ENCODE results near the gene OR2B6. TPM values are rescaled to one million over a fixed set of nuclear protein-coding genes. Genes with fewer than 3 reads are reported as not detected.
"Not testable (repeated sequence)": the region's sequence is repeated elsewhere in the genome, so short reads cannot be mapped to it uniquely, and the experiment has no call there.

Gene OR2B6
- not detected for total RNA-seq

DNA sequence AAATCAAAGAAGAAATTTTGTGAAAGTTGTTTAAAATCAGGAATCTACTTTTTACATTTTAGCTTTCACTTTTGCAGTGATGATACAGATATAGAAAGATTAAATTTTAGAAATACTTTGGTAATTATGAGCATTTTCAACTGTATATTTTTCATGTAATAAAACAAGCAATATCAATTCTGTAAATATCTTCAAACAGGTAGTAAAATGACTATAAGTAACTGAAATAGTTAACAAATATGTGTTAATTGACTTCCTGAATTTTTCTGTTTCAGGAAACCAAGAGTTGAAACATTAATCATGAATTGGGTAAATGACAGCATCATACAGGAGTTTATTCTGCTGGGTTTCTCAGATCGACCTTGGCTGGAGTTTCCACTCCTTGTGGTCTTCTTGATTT lies at the start of gene OR2B6:
Gene OR2B6 (plus strand): TSS at position 301 of the 400 bp plus-strand sequence. CDS start 0 bp downstream, at position 301.
- H3K4me3 ChIP-seq = no peak within 1 kb of the TSS
- H3K9me3 ChIP-seq = no peaks in the 10 kb centered on the region
- H3K27ac ChIP-seq = no peak within 1 kb of the TSS
- DNase-seq (ENCODE audit: low spot score in 2 of 2) = no peak
- no peak for TF ChIP-seq EP300 (IDR thresholded peaks at IDR 0.05)
- TF ChIP-seq POLR2A (IDR thresholded peaks at IDR 0.05) = no peak
- TF ChIP-seq, protein P1, sequence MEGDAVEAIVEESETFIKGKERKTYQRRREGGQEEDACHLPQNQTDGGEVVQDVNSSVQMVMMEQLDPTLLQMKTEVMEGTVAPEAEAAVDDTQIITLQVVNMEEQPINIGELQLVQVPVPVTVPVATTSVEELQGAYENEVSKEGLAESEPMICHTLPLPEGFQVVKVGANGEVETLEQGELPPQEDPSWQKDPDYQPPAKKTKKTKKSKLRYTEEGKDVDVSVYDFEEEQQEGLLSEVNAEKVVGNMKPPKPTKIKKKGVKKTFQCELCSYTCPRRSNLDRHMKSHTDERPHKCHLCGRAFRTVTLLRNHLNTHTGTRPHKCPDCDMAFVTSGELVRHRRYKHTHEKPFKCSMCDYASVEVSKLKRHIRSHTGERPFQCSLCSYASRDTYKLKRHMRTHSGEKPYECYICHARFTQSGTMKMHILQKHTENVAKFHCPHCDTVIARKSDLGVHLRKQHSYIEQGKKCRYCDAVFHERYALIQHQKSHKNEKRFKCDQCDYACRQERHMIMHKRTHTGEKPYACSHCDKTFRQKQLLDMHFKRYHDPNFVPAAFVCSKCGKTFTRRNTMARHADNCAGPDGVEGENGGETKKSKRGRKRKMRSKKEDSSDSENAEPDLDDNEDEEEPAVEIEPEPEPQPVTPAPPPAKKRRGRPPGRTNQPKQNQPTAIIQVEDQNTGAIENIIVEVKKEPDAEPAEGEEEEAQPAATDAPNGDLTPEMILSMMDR (IDR thresholded peaks at IDR 0.05) = no peak
- WGBS, 2 donors = 58 to 70% methylated on average over 1 of the region's 1 CpG
- H3K4me1 ChIP-seq = no peaks in the 10 kb centered on the region
- no peaks in the 10 kb centered on the region for H3K36me3 ChIP-seq
- no peaks in the 10 kb centered on the region for H3K27me3 ChIP-seq

DNA sequence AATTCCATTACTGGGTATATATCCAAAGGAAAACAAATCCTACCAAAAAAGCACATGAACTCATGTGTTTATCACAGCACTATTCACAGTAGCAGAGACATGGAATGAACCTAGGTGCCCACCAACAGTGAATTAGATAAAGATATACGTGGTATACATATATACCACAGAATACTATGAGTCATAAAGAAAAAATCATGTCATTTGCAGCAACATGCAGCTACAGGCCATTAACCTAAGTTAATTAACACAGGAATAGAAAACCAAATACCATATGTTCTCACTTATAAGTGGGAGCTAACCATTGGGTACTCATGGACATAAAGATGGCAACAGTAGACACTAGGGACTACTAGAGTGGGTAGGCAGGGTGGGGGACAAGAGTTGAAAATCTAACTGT lies 49.0 kb upstream of the OR2B6 start:
- Histone ChIP-seq H3K9me3 (no peaks in the 10 kb centered on the region), H3K4me1 (peaks cover 0 to 4% (median 0%) of the 10 kb centered on the region in 4 donors), H3K36me3 (no peaks in the 10 kb centered on the region), H3K4me3 (no peak overlapping the region), H3K27me3 (no peaks in the 10 kb centered on the region), H3K27ac (no peak overlapping the region)
- TF ChIP-seq EP300 (IDR thresholded peaks at IDR 0.05) (no peak), POLR2A (IDR thresholded peaks at IDR 0.05) (no peak)
- TF ChIP-seq, protein P1 (IDR thresholded peaks at IDR 0.05) = no peak
- WGBS, 2 donors = 76 to 80% methylated on average over 1 of the region's 1 CpG
- no peak for DNase-seq (ENCODE audit: low spot score in 2 of 2)

DNA sequence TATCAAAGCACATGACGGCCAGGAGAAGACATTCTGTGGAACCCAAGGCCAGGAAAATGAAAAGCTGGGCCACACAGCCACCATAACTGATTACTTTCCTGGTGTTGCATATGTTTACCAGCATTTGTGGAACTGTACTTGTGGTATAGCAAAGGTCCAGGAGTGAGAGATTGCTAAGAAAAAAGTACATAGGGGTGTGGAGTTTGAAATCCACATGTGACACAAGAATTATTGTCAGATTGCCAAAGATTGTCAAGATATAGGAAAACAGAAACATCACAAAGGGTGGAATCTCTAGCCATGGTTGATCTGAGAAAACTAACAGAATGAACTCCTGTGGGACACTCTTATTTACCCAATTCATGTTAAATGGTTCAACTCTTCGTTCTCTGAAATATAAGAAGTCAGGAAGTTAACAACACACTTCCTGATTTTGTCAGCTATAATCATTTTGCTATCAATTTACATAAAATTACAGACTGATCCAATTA lies 45.0 kb upstream of the OR2B6 start, which contains the start of gene OR2B2:
Gene OR2B2 (minus strand): TSS at position 441 of the 491 bp plus-strand sequence. CDS start 77 bp downstream, at position 364.
- Histone ChIP-seq H3K36me3 (no peaks in the 10 kb centered on the region), H3K27ac (no peak within 1 kb of the TSS), H3K4me3 (no peak within 1 kb of the TSS), H3K9me3 (no peaks in the 10 kb centered on the region), H3K4me1 (no peaks in the 10 kb centered on the region), H3K27me3 (no peaks in the 10 kb centered on the region)
- 65 to 68% methylated on average over 2 of the region's 2 CpGs for WGBS, 2 donors
- no peak for TF ChIP-seq EP300 (IDR thresholded peaks at IDR 0.05)
- TF ChIP-seq, protein P1 (IDR thresholded peaks at IDR 0.05) = no peak
- TF ChIP-seq POLR2A (IDR thresholded peaks at IDR 0.05) = no peak
- DNase-seq (ENCODE audit: low spot score in 2 of 2) = no peak

DNA sequence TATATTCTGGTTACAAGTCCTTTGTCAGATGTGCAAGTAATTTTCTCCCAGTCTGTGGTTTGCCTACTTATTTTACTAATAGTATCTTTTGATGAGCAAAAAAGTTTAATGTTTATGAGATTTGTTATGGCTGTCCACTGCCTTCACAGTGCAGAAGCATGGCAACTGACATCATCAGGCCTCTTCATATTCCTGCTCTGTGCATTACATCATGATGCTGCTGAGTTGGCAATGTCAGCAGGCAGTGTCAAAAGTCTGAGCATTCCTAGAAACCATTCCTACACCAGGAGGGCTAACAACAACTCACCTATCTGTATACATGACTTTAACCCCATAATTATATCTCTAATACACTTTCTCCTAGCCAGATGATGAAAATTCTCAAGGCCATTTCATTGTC lies 34.1 kb upstream of the OR2B6 start:
- Histone ChIP-seq H3K36me3 (no peaks in the 10 kb centered on the region), H3K4me1 (no peaks in the 10 kb centered on the region), H3K27me3 (peaks cover 0 to 2% of the 10 kb centered on the region in 2 donors), H3K9me3 (no peaks in the 10 kb centered on the region), H3K27ac (no peak overlapping the region), H3K4me3 (no peak overlapping the region)
- TF ChIP-seq EP300 (IDR thresholded peaks at IDR 0.05) (no peak), POLR2A (IDR thresholded peaks at IDR 0.05) (no peak)
- TF ChIP-seq, protein P1 (IDR thresholded peaks at IDR 0.05) = no peak
- no peak for DNase-seq (ENCODE audit: low spot score in 2 of 2)

DNA sequence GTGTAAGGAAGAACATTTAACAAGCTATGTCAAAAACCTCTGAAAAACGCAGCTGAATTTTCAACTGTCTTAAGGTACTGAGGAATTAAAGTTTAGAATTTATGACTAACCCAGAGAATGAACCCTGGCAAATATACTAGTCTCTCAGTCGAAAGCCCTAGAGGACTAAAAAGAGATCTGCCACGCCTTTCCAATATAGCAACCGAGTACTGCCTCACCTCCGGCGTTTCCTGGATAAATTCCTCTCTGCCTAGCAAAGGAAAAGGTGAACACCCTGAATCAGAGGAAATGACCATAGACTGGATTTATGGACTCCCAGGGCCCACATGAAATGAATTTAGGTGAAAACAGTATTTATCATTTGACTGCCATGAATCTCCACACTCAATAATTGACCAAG lies 32.9 kb upstream of the OR2B6 start:
- WGBS, 2 donors = 81 to 83% methylated on average over 6 of the region's 6 CpGs
- H3K36me3 ChIP-seq = no peaks in the 10 kb centered on the region
- H3K9me3 ChIP-seq = peaks cover 0 to 6% (median 0%) of the 10 kb centered on the region in 4 donors
- TF ChIP-seq, protein P1 (IDR thresholded peaks at IDR 0.05) = no peak
- TF ChIP-seq EP300 (IDR thresholded peaks at IDR 0.05) (no peak), POLR2A (IDR thresholded peaks at IDR 0.05) (no peak)
- H3K27ac ChIP-seq = no peak overlapping the region
- no peak overlapping the region for H3K4me3 ChIP-seq
- no peak for DNase-seq (ENCODE audit: low spot score in 2 of 2)
- no peaks in the 10 kb centered on the region for H3K4me1 ChIP-seq
- no peaks in the 10 kb centered on the region for H3K27me3 ChIP-seq

DNA sequence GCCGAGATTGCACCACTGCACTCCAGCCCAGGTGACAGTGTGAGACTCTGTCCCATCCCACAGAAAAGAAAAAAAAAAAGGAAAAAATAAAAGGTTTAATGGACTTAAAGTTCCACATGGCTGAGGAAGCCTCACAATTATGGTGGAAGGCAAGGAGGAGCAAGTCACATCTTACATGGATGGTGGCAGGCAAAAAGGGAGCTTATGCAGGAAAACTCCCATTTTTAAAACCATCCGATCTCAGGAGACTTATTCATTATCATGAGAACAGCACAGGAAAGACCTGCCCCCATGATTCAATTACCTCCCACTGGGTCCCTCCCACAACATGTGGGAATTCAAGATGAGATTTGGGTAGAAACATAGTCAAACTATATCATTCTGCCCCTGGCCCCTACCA lies 29.0 kb upstream of the OR2B6 start:
- H3K4me3 ChIP-seq; H3K27ac ChIP-seq; H3K27me3 ChIP-seq; H3K36me3 ChIP-seq; DNase-seq (ENCODE audit: low spot score in 2 of 2); H3K4me1 ChIP-seq; H3K9me3 ChIP-seq: not testable (repeated sequence)
- 87 to 95% methylated on average over 2 of the region's 2 CpGs for WGBS, 2 donors

DNA sequence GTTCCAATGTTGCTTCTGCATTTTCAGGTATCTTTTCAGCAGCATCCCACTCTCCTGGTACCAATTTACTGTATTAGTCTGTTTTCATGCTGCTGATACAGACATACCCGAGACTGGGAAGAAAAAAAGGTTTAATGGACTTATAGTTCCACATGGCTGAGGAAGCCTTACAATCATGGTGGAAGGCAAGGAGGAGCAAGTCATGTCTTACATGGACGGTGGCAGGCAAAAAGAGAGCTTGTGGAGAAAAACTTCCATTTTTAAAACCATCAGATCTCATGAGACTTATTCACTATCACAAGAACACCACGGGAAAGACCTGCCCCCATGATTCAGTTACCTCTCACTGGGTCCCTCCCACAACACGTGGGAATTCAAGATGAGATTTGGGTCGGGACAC lies 27.1 kb upstream of the OR2B6 start:
- H3K9me3 ChIP-seq; H3K4me3 ChIP-seq; H3K36me3 ChIP-seq; H3K27ac ChIP-seq; DNase-seq (ENCODE audit: low spot score in 2 of 2); H3K4me1 ChIP-seq; H3K27me3 ChIP-seq: not testable (repeated sequence)
- WGBS, 2 donors = 82 to 87% methylated on average over 5 of the region's 5 CpGs
